HCT116 (cell line): ENCODE data around the gene ACOT12. TPM values are rescaled to one million over a fixed set of nuclear protein-coding genes. Genes with fewer than 3 reads are reported as not detected.

Experiments used
- ATAC-seq: fragments of 200-7000 bp; cut with Tn5 transposase; 2 replicates; pipeline ENCODE4 v1.9.1; 2020; ENCODE audit warnings: mild to moderate bottlenecking, moderate library complexity
- BruUV-seq: library from RNA; stranded (reverse); fragments of 400-500 nt; replicated peaks from 2 replicates; lab custom pipeline; 2021; lab: Mats Ljungman, UMichigan
- CTCF ChIA-PET: fragments of 300-600 bp; sonication (Branson Sonifier 250); formaldehyde crosslinking; loops from one replicate; lab custom pipeline; 2021; ENCODE audit warnings: antibody characterized with exemption; lab: Charles Lee
- POLR2A ChIA-PET: fragments of 300-600, 350-600 bp; sonication (Branson Sonifier 250); formaldehyde crosslinking; loops from one replicate; lab custom pipeline; 2021; ENCODE audit warnings: antibody characterized with exemption; lab: Charles Lee
- RAD21 ChIA-PET, 2 experiments: fragments of 300-600 bp; sonication (Branson Sonifier 250); formaldehyde crosslinking; loops; one replicate each; lab custom pipeline; 2023; ENCODE audit warnings: low total read pairs in 2 of 2; ENCODE audit not compliant: uncharacterized antibody in 2 of 2, unreplicated experiment in 2 of 2, low non-redundant PET in 1 of 2; lab: Charles Lee
- DNase-seq: peaks from one replicate; pipeline ENCODE4 v3.0.0-alpha.2; 2010; ENCODE audit warnings: low read depth, low spot score
- H2AFZ ChIP-seq: fragments of 200-600 bp; shearing (Covaris generic), sonication (generic); 2 replicates; pipeline ENCODE4 v1.6.1; 2017; ENCODE audit warnings: low read depth, mixed run types, mixed read lengths, antibody characterized with exemption, low read length; ENCODE audit not compliant: poor library complexity, severe bottlenecking
- H3K27ac ChIP-seq: 2 replicates; pipeline ENCODE4 v1.5.1; 2012; ENCODE audit warnings: low read depth, low read length
- H3K27me3 ChIP-seq: fragments of 200-600 bp; sonication (generic); 2 replicates; pipeline ENCODE4 v1.6.1; 2016; ENCODE audit warnings: mixed run types, low read length, mixed read lengths; ENCODE audit not compliant: insufficient read depth
- H3K36me3 ChIP-seq, 2 experiments: fragments of 200-500 bp in 1 of 2; fragments of 200-600 bp in 1 of 2; sonication (Bioruptor generic) in 1 of 2; sonication (generic) in 1 of 2; 2 replicates each; pipeline versions ENCODE4 v1.5.1 to v1.6.1; 2014 to 2016; ENCODE audit warnings: low read length in 2 of 2, inconsistent platforms in 1 of 2, mixed read lengths in 1 of 2, mixed run types in 1 of 2; ENCODE audit not compliant: insufficient read depth in 2 of 2, control insufficient read depth in 1 of 2
- H3K4me1 ChIP-seq, 2 experiments: fragments of 200-600 bp in 1 of 2; sonication (generic) in 1 of 2; 2 replicates each; pipeline versions ENCODE4 v1.5.1 to v1.6.1; 2012 to 2017; ENCODE audit warnings: low read length in 2 of 2, inconsistent platforms in 1 of 2, mild to moderate bottlenecking in 1 of 2, mixed read lengths in 1 of 2, mixed run types in 1 of 2, moderate library complexity in 1 of 2; ENCODE audit not compliant: insufficient read depth in 2 of 2, control insufficient read depth in 1 of 2
- H3K4me2 ChIP-seq: fragments of 200-600 bp; sonication (generic); 2 replicates; pipeline ENCODE4 v1.6.1; 2017; ENCODE audit warnings: mixed run types, low read length, mixed read lengths
- H3K4me3 ChIP-seq, 2 experiments: fragments of 200-600 bp in 1 of 2; sonication (generic) in 1 of 2; replicated peaks in 1 of 2; 2 replicates each; pipeline ENCODE4 v1.5.1; 2011 to 2016; ENCODE audit warnings: low read length in 2 of 2, control low read depth in 1 of 2, low read depth in 1 of 2, mild to moderate bottlenecking in 1 of 2, mixed read lengths in 1 of 2, mixed run types in 1 of 2
- H3K79me2 ChIP-seq: fragments of 200-600 bp; sonication (generic); 2 replicates; pipeline ENCODE4 v1.6.1; 2017; ENCODE audit warnings: mild to moderate bottlenecking, mixed run types, low read length, moderate library complexity, mixed read lengths; ENCODE audit not compliant: insufficient read depth
- H3K9ac ChIP-seq: fragments of 200-600 bp; sonication (generic); 2 replicates; pipeline ENCODE4 v1.6.1; 2016; ENCODE audit warnings: low read length, mixed read lengths
- H3K9me2 ChIP-seq: fragments of 200-600 bp; sonication (generic), shearing (Covaris generic); 2 replicates; pipeline ENCODE4 v1.6.1; 2017; ENCODE audit warnings: mixed run types, mild to moderate bottlenecking, moderate library complexity; ENCODE audit not compliant: insufficient read depth
- H3K9me3 ChIP-seq, 2 experiments: fragments of 200-500 bp in 1 of 2; fragments of 200-600 bp in 1 of 2; sonication (Bioruptor generic) in 1 of 2; sonication (generic) in 1 of 2; 2 replicates each; pipeline ENCODE4 v1.6.1; 2014 to 2017; ENCODE audit warnings: low read length in 2 of 2, mixed read lengths in 2 of 2, inconsistent platforms in 1 of 2, low read depth in 1 of 2, mild to moderate bottlenecking in 1 of 2, mixed run types in 1 of 2, moderate library complexity in 1 of 2; ENCODE audit not compliant: control insufficient read depth in 1 of 2, insufficient read depth in 1 of 2
- H4K20me1 ChIP-seq: fragments of 200-600 bp; sonication (generic), shearing (Covaris generic); 2 replicates; pipeline ENCODE4 v1.6.1; 2017; ENCODE audit warnings: mixed run types, mild to moderate bottlenecking, moderate library complexity; ENCODE audit not compliant: insufficient read depth
- CEBPB ChIP-seq: IDR thresholded peaks from 2 replicates; pipeline ENCODE4 v1.6.1; 2012; ENCODE audit warnings: low read depth
- EZH2 ChIP-seq: fragments of 200-600 bp; sonication (generic); IDR thresholded peaks from 2 replicates; pipeline ENCODE4 v1.6.1; 2017; ENCODE audit warnings: antibody characterized with exemption, mixed run types
- JUND ChIP-seq: IDR thresholded peaks from 2 replicates; pipeline ENCODE4 v1.6.1; 2012
- MAX ChIP-seq: IDR thresholded peaks from 2 replicates; pipeline ENCODE4 v1.6.1; 2012
- POLR2AphosphoS5 ChIP-seq: IDR thresholded peaks from 2 replicates; pipeline ENCODE4 v1.6.1; 2011; ENCODE audit warnings: mild to moderate bottlenecking, low read depth, low read length, moderate library complexity
- REST ChIP-seq: IDR thresholded peaks from 2 replicates; pipeline ENCODE4 v1.6.1; 2012; ENCODE audit warnings: low read depth
- SIN3A ChIP-seq: IDR thresholded peaks from 2 replicates; pipeline ENCODE4 v1.6.1; 2012; ENCODE audit warnings: low read depth
- SRF ChIP-seq: IDR thresholded peaks from 2 replicates; pipeline ENCODE4 v1.6.1; 2012; ENCODE audit warnings: low read depth
- TCF7L2 ChIP-seq: IDR thresholded peaks from 2 replicates; pipeline ENCODE4 v1.7.0; 2011; ENCODE audit warnings: borderline replicate concordance, inconsistent platforms; ENCODE audit not compliant: insufficient read depth, insufficient read length; ENCODE audit errors: extremely low read depth
- ZBTB33 ChIP-seq: IDR thresholded peaks from 2 replicates; pipeline ENCODE4 v1.6.1; 2011; ENCODE audit warnings: mild to moderate bottlenecking, low read length, moderate library complexity; ENCODE audit not compliant: insufficient replicate concordance; ENCODE audit errors: extremely low read depth
- ZFX ChIP-seq: fragments of 450-650 bp; IDR thresholded peaks from 2 replicates; pipeline ENCODE4 v1.6.1; 2017
- intact Hi-C: fragments of 100-400 bp; cut with micrococcal nuclease; formaldehyde crosslinking; loops from 2 replicates; pipeline ENCODE4 v1.10.0; 2022
- total RNA-seq: library from RNA; stranded (reverse); gene quantifications from one replicate; pipeline ENCODE4 v1.2.1, GENCODE V29; 2021; ENCODE audit not compliant: unreplicated experiment

Gene ACOT12
- total RNA-seq, 1 experiment from 2014 or later = not detected

GRCh38 chr5:81400375-81400774 lies 6.4 kb upstream of the ACOT12 start:
- intact Hi-C loops = no loop called here
- Histone ChIP-seq H3K79me2 (no peaks in the 10 kb centered on the region), H3K9me2 (no peaks in the 10 kb centered on the region), H3K36me3 (no peaks in the 10 kb centered on the region), H3K4me1 (no peaks in the 10 kb centered on the region), H3K4me2 (no peak overlapping the region), H3K27ac (no peak overlapping the region), H4K20me1 (no peaks in the 10 kb centered on the region), H2AFZ (no peak overlapping the region), H3K27me3 (no peaks in the 10 kb centered on the region), H3K9me3 (peaks cover 0 to 2% of the 10 kb centered on the region in 2 experiments; a peak in 1 of 4 replicates), H3K9ac (no peak overlapping the region), H3K4me3 (no peak overlapping the region)
- RAD21 ChIA-PET = no interaction called here
- TF ChIP-seq CEBPB = no peak
- TF ChIP-seq ZFX = no peak
- TF ChIP-seq JUND = no peak
- TF ChIP-seq TCF7L2 = no peak
- TF ChIP-seq EZH2 = no peak
- TF ChIP-seq POLR2AphosphoS5 = no peak
- TF ChIP-seq SRF = no peak
- no peak for TF ChIP-seq MAX
- TF ChIP-seq REST = no peak
- TF ChIP-seq ZBTB33 = no peak
- no peak for TF ChIP-seq SIN3A
- no peak for DNase-seq
- ATAC-seq = no peak
- POLR2A ChIA-PET = no interaction called here
- no TSS peak for BruUV-seq
- CTCF ChIA-PET = no interaction called here
